ENCODE results near the gene TECPR1. TPM values are rescaled to one million over a fixed set of nuclear protein-coding genes. Genes with fewer than 3 reads are reported as not detected.

The TECPR1 gene
- total RNA-seq, 1 donor from 2014 or later: 23.9 TPM

DNA sequence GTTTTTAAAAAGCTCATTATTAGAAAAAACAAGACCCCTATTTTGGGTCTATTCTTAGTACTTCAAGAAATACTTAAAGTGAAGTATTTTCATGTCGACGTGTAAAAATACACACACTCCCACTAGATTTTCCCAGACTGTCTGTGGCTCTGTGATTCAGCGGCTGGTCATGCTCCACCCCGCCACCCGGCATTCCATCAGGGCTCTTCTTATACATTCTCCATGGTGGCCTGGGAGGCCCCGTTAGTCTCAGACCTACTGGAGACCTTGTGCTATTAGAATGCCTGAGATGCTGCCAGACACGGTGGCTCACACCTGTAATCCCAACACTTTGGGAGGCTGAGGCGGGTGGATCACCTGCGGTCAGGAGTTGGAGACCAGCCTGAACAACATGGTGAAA lies 13.1 kb downstream of the TECPR1 start:
- peak overlapping the region; percentile 99 for H3K27ac Mint-ChIP-seq (ENCODE audit: unreplicated experiment)
- Histone ChIP-seq H3K36me3 (ENCODE audit: insufficient read depth, low read length) (no peaks in the 10 kb centered on the region), H3K79me2 (ENCODE audit: insufficient read depth, low read length) (no peaks in the 10 kb centered on the region), H3K27me3 (ENCODE audit: insufficient read depth, low read length) (no peaks in the 10 kb centered on the region), H4K20me1 (ENCODE audit: insufficient read depth, low read length) (no peaks in the 10 kb centered on the region), H2AFZ (ENCODE audit: low read depth, low read length) (no peak overlapping the region), H3K9me3 (ENCODE audit: insufficient read depth, low read depth, low read length) (no peaks in the 10 kb centered on the region), H3K4me2 (ENCODE audit: low read length) (peak overlapping the region; percentile 47), H3K4me3 (ENCODE audit: insufficient read depth, low read depth, low read length) (no peak overlapping the region), H3K9ac (ENCODE audit: low read length) (peak overlapping the region; percentile 65), H3K4me1 (ENCODE audit: insufficient read depth, low read length) (peaks cover 10% of the 10 kb centered on the region), H3K27ac (ENCODE audit: low read depth, low read length) (peak overlapping the region; percentile 88)
- peak overlapping the region; percentile 40 for H3K4me3 Mint-ChIP-seq (ENCODE audit: unreplicated experiment)
- peak; percentile 75 for DNase-seq (ENCODE audit: low read depth)
- no peaks in the 10 kb centered on the region for H3K27me3 Mint-ChIP-seq (ENCODE audit: low read depth, unreplicated experiment)
- peaks cover 29% of the 10 kb centered on the region for H3K36me3 Mint-ChIP-seq (ENCODE audit: low read depth, unreplicated experiment)
- FAIRE-seq: no peak
- no peak for TF ChIP-seq EZH2 (IDR thresholded peaks at IDR 0.05; ENCODE audit: insufficient read depth, low read length)
- TF ChIP-seq, protein P1, sequence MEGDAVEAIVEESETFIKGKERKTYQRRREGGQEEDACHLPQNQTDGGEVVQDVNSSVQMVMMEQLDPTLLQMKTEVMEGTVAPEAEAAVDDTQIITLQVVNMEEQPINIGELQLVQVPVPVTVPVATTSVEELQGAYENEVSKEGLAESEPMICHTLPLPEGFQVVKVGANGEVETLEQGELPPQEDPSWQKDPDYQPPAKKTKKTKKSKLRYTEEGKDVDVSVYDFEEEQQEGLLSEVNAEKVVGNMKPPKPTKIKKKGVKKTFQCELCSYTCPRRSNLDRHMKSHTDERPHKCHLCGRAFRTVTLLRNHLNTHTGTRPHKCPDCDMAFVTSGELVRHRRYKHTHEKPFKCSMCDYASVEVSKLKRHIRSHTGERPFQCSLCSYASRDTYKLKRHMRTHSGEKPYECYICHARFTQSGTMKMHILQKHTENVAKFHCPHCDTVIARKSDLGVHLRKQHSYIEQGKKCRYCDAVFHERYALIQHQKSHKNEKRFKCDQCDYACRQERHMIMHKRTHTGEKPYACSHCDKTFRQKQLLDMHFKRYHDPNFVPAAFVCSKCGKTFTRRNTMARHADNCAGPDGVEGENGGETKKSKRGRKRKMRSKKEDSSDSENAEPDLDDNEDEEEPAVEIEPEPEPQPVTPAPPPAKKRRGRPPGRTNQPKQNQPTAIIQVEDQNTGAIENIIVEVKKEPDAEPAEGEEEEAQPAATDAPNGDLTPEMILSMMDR (IDR thresholded peaks at IDR 0.05; ENCODE audit: insufficient read depth, low read depth, low read length): no peak
- H3K9me3 Mint-ChIP-seq (ENCODE audit: unreplicated experiment): peaks cover 3% of the 10 kb centered on the region
- H3K4me1 Mint-ChIP-seq (ENCODE audit: low read depth, unreplicated experiment): peaks cover 16% of the 10 kb centered on the region

DNA sequence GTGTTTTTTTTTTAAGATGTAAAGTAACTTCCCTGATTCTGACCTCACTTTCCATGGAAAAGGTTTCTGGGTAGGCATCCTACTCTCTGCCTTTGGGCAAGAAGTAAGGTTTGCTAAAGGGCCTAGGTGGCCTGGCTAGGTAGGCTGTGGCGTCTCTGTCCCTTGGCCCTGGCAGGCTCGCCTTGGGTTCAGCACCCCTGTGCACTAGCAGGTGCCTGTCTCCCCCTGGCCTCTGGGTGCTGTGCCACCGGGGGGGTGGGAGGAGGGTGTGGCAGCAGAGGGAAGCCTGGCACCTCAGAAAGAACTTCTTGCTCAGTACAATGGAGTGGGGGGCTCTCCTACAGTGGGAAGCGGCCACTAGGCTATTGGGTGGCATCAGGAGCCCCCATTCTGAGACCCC lies 14.0 kb downstream of the TECPR1 start:
- Histone ChIP-seq H3K4me2 (ENCODE audit: low read length) (no peak overlapping the region), H3K9me3 (ENCODE audit: insufficient read depth, low read depth, low read length) (no peaks in the 10 kb centered on the region), H3K27me3 (ENCODE audit: insufficient read depth, low read length) (no peaks in the 10 kb centered on the region), H3K36me3 (ENCODE audit: insufficient read depth, low read length) (no peaks in the 10 kb centered on the region), H3K9ac (ENCODE audit: low read length) (peak overlapping the region; percentile 65), H3K79me2 (ENCODE audit: insufficient read depth, low read length) (no peaks in the 10 kb centered on the region), H4K20me1 (ENCODE audit: insufficient read depth, low read length) (no peaks in the 10 kb centered on the region), H3K27ac (ENCODE audit: low read depth, low read length) (peak overlapping the region; percentile 88), H3K4me1 (ENCODE audit: insufficient read depth, low read length) (peaks cover 10% of the 10 kb centered on the region), H2AFZ (ENCODE audit: low read depth, low read length) (no peak overlapping the region), H3K4me3 (ENCODE audit: insufficient read depth, low read depth, low read length) (no peak overlapping the region)
- no peak for FAIRE-seq
- H3K4me3 Mint-ChIP-seq (ENCODE audit: unreplicated experiment): no peak overlapping the region
- H3K36me3 Mint-ChIP-seq (ENCODE audit: low read depth, unreplicated experiment): peaks cover 29% of the 10 kb centered on the region
- TF ChIP-seq, protein P1 (IDR thresholded peaks at IDR 0.05; ENCODE audit: insufficient read depth, low read depth, low read length): no peak
- no peak for TF ChIP-seq EZH2 (IDR thresholded peaks at IDR 0.05; ENCODE audit: insufficient read depth, low read length)
- no peak for DNase-seq (ENCODE audit: low read depth)
- peaks cover 16% of the 10 kb centered on the region for H3K4me1 Mint-ChIP-seq (ENCODE audit: low read depth, unreplicated experiment)
- peaks cover 3% of the 10 kb centered on the region for H3K9me3 Mint-ChIP-seq (ENCODE audit: unreplicated experiment)
- H3K27me3 Mint-ChIP-seq (ENCODE audit: low read depth, unreplicated experiment): no peaks in the 10 kb centered on the region
- peak overlapping the region; percentile 99 for H3K27ac Mint-ChIP-seq (ENCODE audit: unreplicated experiment)

DNA sequence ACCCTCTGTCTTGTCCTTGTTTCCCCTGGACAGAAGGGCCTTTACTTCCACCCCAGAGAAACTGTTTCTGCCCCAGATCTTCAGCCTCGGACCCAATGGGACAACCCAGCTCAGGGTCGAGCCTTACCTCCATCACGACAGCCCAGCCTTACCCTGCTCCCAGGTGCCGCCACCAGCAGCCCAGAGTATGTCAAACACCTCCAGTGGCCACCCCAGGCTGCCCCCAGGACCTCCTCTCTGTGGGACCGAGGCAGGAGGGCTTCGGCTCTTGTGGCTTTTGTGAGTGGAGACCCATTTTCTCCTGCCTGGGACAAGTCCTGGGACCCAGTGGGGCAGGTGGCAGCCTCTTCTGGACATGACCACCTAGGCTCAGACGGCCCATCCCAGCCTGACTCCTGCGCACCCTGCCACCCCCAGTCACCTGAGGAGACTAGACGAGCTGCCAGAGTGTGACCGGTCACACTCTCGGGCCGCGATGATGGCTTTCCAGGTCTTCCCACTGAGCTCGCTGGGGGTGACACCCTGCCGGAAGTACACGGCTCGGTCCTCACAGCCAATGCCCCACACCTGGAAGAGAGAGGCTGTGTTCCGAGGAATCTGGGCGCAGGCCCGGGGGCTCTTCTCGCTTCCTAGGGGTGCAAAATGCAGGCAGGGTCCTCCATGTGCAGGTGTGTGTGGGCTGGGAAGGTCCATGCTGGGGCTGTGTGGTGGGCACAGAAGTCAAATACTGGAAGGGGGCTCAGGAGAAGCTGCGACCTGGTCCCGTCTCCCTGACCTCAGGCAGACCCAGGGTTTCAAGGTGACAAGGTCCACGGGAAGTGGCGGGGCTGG lies 15.5 kb downstream of the TECPR1 start:
- no peak for TF ChIP-seq EZH2 (IDR thresholded peaks at IDR 0.05; ENCODE audit: insufficient read depth, low read length)
- TF ChIP-seq, protein P1 (IDR thresholded peaks at IDR 0.05; ENCODE audit: insufficient read depth, low read depth, low read length): no peak
- Histone ChIP-seq H3K4me1 (ENCODE audit: insufficient read depth, low read length) (peaks cover 10% of the 10 kb centered on the region), H3K4me2 (ENCODE audit: low read length) (no peak overlapping the region), H4K20me1 (ENCODE audit: insufficient read depth, low read length) (no peaks in the 10 kb centered on the region), H3K9ac (ENCODE audit: low read length) (no peak overlapping the region), H3K4me3 (ENCODE audit: insufficient read depth, low read depth, low read length) (no peak overlapping the region), H3K27ac (ENCODE audit: low read depth, low read length) (no peak overlapping the region), H3K27me3 (ENCODE audit: insufficient read depth, low read length) (no peaks in the 10 kb centered on the region), H3K9me3 (ENCODE audit: insufficient read depth, low read depth, low read length) (no peaks in the 10 kb centered on the region), H3K79me2 (ENCODE audit: insufficient read depth, low read length) (no peaks in the 10 kb centered on the region), H2AFZ (ENCODE audit: low read depth, low read length) (no peak overlapping the region), H3K36me3 (ENCODE audit: insufficient read depth, low read length) (no peaks in the 10 kb centered on the region)
- Mint-ChIP-seq H3K4me1 (ENCODE audit: low read depth, unreplicated experiment) (peaks cover 16% of the 10 kb centered on the region), H3K36me3 (ENCODE audit: low read depth, unreplicated experiment) (peaks cover 29% of the 10 kb centered on the region), H3K27me3 (ENCODE audit: low read depth, unreplicated experiment) (no peaks in the 10 kb centered on the region), H3K9me3 (ENCODE audit: unreplicated experiment) (peaks cover 3% of the 10 kb centered on the region), H3K4me3 (ENCODE audit: unreplicated experiment) (no peak overlapping the region), H3K27ac (ENCODE audit: unreplicated experiment) (no peak overlapping the region)
- no peak for DNase-seq (ENCODE audit: low read depth)
- no peak for FAIRE-seq

Data from astrocyte (in vitro differentiated cells and primary cell).